Measurements from ENCODE around the gene B3GALT5.

Gene B3GALT5

DNA sequence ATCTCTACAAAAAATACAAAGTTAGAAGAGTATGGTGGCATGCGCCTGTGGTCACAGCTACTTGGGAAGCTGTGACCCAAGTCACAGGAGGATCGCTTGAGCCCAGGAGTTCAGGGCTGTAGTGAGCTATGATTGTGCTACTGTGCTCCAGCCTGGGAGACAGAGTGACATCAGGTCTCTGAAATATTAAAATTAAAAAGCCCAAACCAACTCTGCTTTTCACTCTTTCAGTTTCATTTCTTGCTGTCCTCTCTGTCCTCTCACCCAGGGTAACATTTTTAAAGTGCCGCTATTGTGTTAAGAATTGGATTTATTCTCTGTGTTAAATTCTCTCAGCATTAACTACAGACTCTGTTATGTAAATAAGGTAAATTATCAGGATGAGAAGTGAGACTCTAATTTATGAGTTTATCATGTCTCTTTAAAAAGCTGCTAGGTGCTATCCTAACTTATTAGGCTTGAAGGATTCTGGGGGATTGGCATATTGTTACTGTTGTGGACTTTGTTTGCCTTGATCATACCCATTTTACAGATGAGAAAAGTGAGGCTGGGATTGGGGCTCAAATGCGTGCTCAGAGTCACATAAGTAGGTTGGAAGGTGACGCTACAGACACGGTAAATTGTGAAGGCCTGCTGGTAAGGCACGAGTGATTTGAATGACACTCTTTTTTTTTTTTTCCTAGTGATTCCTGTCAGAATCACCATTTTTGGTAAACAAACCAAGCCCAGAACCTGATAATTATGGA, 46.5 kb downstream of the B3GALT5 start:
- Histone ChIP-seq H3K4me1 (ENCODE audit: control insufficient read depth, insufficient read depth, low read length, poor library complexity, severe bottlenecking) (peaks cover 35% of the 10 kb centered on the region), H3K27ac (ENCODE audit: low read depth, low read length, severe bottlenecking) (peak overlapping the region; percentile 90), H3K9me3 (ENCODE audit: control insufficient read depth, low read length) (no peaks in the 10 kb centered on the region), H3K36me3 (ENCODE audit: control insufficient read depth, insufficient read depth, low read length) (peaks cover 22% of the 10 kb centered on the region), H3K4me3 (ENCODE audit: extremely low read depth, insufficient read depth, low read length, poor library complexity, severe bottlenecking) (no peak overlapping the region)
- 79 to 91% methylated on average over 4 to 6 of the region's 7 CpGs for WGBS, 2 experiments (ENCODE audit: insufficient coverage in 2 of 2)

DNA sequence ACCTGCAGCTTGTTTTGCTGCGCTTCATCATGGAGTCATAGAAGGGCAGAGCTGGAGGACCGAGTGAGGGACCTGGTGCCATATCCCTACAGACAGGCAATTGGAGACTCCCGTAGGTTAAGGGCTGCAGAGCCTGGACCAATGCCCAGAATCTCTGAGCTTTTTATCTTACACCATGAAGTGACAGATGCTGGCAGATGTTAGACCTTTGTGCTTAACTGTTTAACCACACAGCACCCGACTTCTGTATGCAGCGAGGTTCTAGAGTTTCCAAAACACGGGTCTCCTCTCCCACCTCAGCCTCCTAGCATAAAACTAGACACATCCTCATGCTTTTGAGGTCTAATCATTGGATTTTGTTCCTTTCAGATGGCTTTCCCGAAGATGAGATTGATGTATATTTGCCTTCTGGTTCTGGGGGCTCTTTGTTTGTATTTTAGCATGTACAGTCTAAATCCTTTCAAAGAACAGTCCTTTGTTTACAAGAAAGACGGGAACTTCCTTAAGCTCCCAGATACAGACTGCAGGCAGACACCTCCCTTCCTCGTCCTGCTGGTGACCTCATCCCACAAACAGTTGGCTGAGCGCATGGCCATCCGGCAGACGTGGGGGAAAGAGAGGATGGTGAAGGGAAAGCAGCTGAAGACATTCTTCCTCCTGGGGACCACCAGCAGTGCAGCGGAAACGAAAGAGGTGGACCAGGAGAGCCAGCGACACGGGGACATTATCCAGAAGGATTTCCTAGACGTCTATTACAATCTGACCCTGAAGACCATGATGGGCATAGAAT, 47.6 kb downstream of the B3GALT5 start:
- Histone ChIP-seq H3K4me3 (ENCODE audit: extremely low read depth, insufficient read depth, low read length, poor library complexity, severe bottlenecking) (no peak overlapping the region), H3K27ac (ENCODE audit: low read depth, low read length, severe bottlenecking) (peak overlapping the region; percentile 90), H3K4me1 (ENCODE audit: control insufficient read depth, insufficient read depth, low read length, poor library complexity, severe bottlenecking) (peaks cover 31% of the 10 kb centered on the region), H3K36me3 (ENCODE audit: control insufficient read depth, insufficient read depth, low read length) (peaks cover 18% of the 10 kb centered on the region), H3K9me3 (ENCODE audit: control insufficient read depth, low read length) (no peaks in the 10 kb centered on the region)
- WGBS, 2 experiments (ENCODE audit: insufficient coverage in 2 of 2), result 63 to 69% methylated on average over 14 to 15 of the region's 17 CpGs

GRCh38 chr21:39661121-39661520, 48.4 kb downstream of the B3GALT5 start:
- peaks cover 18% of the 10 kb centered on the region for H3K36me3 ChIP-seq (ENCODE audit: control insufficient read depth, insufficient read depth, low read length)
- H3K4me1 ChIP-seq (ENCODE audit: control insufficient read depth, insufficient read depth, low read length, poor library complexity, severe bottlenecking), result peaks cover 24% of the 10 kb centered on the region
- peak overlapping the region; percentile 90 for H3K27ac ChIP-seq (ENCODE audit: low read depth, low read length, severe bottlenecking)
- H3K9me3 ChIP-seq (ENCODE audit: control insufficient read depth, low read length), result no peaks in the 10 kb centered on the region
- WGBS, 2 experiments (ENCODE audit: insufficient coverage in 2 of 2), result 93 to 96% methylated on average over 18 of the region's 18 CpGs
- H3K4me3 ChIP-seq (ENCODE audit: extremely low read depth, insufficient read depth, low read length, poor library complexity, severe bottlenecking), result no peak overlapping the region

- H3K36me3 ChIP-seq (ENCODE audit: control insufficient read depth, insufficient read depth, low read length), result peaks cover 18% of the 10 kb centered on the region
- H3K4me3 ChIP-seq (ENCODE audit: extremely low read depth, insufficient read depth, low read length, poor library complexity, severe bottlenecking), result no peak overlapping the region
- no peaks in the 10 kb centered on the region for H3K9me3 ChIP-seq (ENCODE audit: control insufficient read depth, low read length)
- WGBS, 2 experiments (ENCODE audit: insufficient coverage in 2 of 2), result 88 to 93% methylated on average over 3 to 9 of the region's 9 CpGs
- no peak overlapping the region for H3K27ac ChIP-seq (ENCODE audit: low read depth, low read length, severe bottlenecking)
- peaks cover 22% of the 10 kb centered on the region for H3K4me1 ChIP-seq (ENCODE audit: control insufficient read depth, insufficient read depth, low read length, poor library complexity, severe bottlenecking)
These were observed 49.0 kb downstream of the B3GALT5 start for GRCh38 chr21:39661740-39662139.

DNA sequence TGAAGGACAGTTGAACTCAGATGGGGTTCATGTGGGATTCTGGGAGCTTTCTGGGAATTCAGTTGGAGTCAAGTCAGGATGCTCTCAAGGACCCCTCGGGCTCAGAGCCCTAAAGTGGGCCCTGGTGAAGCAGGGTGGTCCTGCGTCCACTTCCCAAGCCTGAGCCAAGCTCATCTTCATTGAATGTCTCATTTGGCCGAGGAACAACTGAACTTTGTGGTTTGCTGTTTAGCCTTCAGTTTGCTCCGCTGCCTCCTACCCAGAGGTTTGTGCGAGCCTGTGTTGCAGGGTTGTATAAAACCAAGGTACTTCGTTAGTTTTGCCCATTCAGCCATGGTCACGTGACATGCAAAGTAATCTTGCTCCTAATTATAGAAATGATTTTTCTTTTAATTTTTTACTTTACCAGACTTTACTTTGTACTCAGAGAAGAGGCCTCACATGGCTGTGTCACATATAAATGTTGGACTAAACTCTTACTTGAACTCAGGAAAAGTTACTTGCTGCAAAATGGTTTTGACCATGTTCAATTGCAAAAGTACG, 49.7 kb downstream of the B3GALT5 start:
- 97 to 100% methylated on average over 5 to 6 of the region's 8 CpGs for WGBS, 2 experiments (ENCODE audit: insufficient coverage in 2 of 2)
- Histone ChIP-seq H3K36me3 (ENCODE audit: control insufficient read depth, insufficient read depth, low read length) (peaks cover 18% of the 10 kb centered on the region), H3K4me1 (ENCODE audit: control insufficient read depth, insufficient read depth, low read length, poor library complexity, severe bottlenecking) (peaks cover 22% of the 10 kb centered on the region), H3K9me3 (ENCODE audit: control insufficient read depth, low read length) (no peaks in the 10 kb centered on the region), H3K4me3 (ENCODE audit: extremely low read depth, insufficient read depth, low read length, poor library complexity, severe bottlenecking) (no peak overlapping the region), H3K27ac (ENCODE audit: low read depth, low read length, severe bottlenecking) (no peak overlapping the region)

DNA sequence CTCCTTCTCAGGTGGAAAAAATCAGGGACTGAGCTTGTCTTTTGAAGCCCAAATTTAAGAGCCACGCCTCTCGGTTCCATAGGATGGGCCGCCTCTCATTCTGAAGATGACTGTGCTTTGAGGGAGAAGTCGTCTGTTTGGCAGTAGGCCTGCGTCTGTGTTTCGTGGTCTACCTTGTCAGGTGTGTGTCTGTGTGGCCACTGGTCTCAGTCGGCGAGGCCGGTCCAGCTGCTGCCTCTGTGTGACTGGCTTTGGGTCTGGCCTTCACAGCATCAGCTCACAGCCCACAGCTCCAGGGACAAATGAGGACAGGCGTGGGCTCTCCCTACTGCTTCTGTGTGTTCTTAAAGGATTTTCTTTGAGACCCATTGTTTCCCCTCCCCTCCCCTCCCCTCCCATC, 50.3 kb downstream of the B3GALT5 start:
- H3K27ac ChIP-seq (ENCODE audit: low read depth, low read length, severe bottlenecking), result no peak overlapping the region
- no peaks in the 10 kb centered on the region for H3K9me3 ChIP-seq (ENCODE audit: control insufficient read depth, low read length)
- 97 to 100% methylated on average over 4 to 9 of the region's 10 CpGs for WGBS, 2 experiments (ENCODE audit: insufficient coverage in 2 of 2)
- H3K36me3 ChIP-seq (ENCODE audit: control insufficient read depth, insufficient read depth, low read length), result peaks cover 18% of the 10 kb centered on the region
- H3K4me1 ChIP-seq (ENCODE audit: control insufficient read depth, insufficient read depth, low read length, poor library complexity, severe bottlenecking), result peaks cover 22% of the 10 kb centered on the region
- H3K4me3 ChIP-seq (ENCODE audit: extremely low read depth, insufficient read depth, low read length, poor library complexity, severe bottlenecking), result no peak overlapping the region

- no peaks in the 10 kb centered on the region for H3K9me3 ChIP-seq (ENCODE audit: control insufficient read depth, low read length)
- H3K36me3 ChIP-seq (ENCODE audit: control insufficient read depth, insufficient read depth, low read length), result peaks cover 18% of the 10 kb centered on the region
- WGBS, 2 experiments (ENCODE audit: insufficient coverage in 2 of 2), result 91 to 96% methylated on average over 12 to 13 of the region's 15 CpGs
These were observed 51.2 kb downstream of the B3GALT5 start for GRCh38 chr21:39663742-39664492.

GRCh38 chr21:39664586-39664985, 51.8 kb downstream of the B3GALT5 start:
- H3K27ac ChIP-seq (ENCODE audit: low read depth, low read length, severe bottlenecking), result no peak overlapping the region
- H3K4me1 ChIP-seq (ENCODE audit: control insufficient read depth, insufficient read depth, low read length, poor library complexity, severe bottlenecking), result peaks cover 22% of the 10 kb centered on the region
- 94 to 98% methylated on average over 9 of the region's 12 CpGs for WGBS, 2 experiments (ENCODE audit: insufficient coverage in 2 of 2)
- H3K4me3 ChIP-seq (ENCODE audit: extremely low read depth, insufficient read depth, low read length, poor library complexity, severe bottlenecking), result no peak overlapping the region
- H3K9me3 ChIP-seq (ENCODE audit: control insufficient read depth, low read length), result no peaks in the 10 kb centered on the region
- peaks cover 18% of the 10 kb centered on the region for H3K36me3 ChIP-seq (ENCODE audit: control insufficient read depth, insufficient read depth, low read length)

More at GRCh38 chr21:39663742-39664492, 51.2 kb downstream of the B3GALT5 start:
- Histone ChIP-seq H3K4me1 (ENCODE audit: control insufficient read depth, insufficient read depth, low read length, poor library complexity, severe bottlenecking) (peaks cover 22% of the 10 kb centered on the region), H3K27ac (ENCODE audit: low read depth, low read length, severe bottlenecking) (no peak overlapping the region), H3K4me3 (ENCODE audit: extremely low read depth, insufficient read depth, low read length, poor library complexity, severe bottlenecking) (no peak overlapping the region)

DNA sequence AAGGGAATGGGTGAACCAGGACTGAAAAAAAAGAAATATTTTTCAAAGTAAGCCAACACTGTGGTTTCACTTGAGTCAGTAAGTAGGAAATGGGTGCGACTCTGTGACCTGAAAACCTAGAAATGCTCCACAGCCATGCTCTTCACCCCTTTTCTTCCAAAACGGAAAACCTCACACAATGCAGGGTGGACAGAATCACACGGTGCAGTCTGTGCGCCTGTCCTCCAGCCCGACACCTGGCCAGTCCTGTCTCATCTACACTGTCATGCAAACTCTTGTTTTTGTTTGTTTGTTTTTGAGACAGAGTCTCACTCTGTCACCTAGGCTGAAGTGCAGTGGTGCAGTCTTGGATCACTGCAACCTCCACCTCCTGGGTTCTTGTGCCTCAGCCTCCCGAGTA, 53.3 kb downstream of the B3GALT5 start:
- Histone ChIP-seq H3K27ac (ENCODE audit: low read depth, low read length, severe bottlenecking) (no peak overlapping the region), H3K4me3 (ENCODE audit: extremely low read depth, insufficient read depth, low read length, poor library complexity, severe bottlenecking) (no peak overlapping the region), H3K36me3 (ENCODE audit: control insufficient read depth, insufficient read depth, low read length) (peaks cover 18% of the 10 kb centered on the region), H3K9me3 (ENCODE audit: control insufficient read depth, low read length) (no peaks in the 10 kb centered on the region), H3K4me1 (ENCODE audit: control insufficient read depth, insufficient read depth, low read length, poor library complexity, severe bottlenecking) (peaks cover 10% of the 10 kb centered on the region)
- WGBS, 2 experiments (ENCODE audit: insufficient coverage in 2 of 2), result 81 to 100% methylated on average over 4 to 5 of the region's 6 CpGs

DNA sequence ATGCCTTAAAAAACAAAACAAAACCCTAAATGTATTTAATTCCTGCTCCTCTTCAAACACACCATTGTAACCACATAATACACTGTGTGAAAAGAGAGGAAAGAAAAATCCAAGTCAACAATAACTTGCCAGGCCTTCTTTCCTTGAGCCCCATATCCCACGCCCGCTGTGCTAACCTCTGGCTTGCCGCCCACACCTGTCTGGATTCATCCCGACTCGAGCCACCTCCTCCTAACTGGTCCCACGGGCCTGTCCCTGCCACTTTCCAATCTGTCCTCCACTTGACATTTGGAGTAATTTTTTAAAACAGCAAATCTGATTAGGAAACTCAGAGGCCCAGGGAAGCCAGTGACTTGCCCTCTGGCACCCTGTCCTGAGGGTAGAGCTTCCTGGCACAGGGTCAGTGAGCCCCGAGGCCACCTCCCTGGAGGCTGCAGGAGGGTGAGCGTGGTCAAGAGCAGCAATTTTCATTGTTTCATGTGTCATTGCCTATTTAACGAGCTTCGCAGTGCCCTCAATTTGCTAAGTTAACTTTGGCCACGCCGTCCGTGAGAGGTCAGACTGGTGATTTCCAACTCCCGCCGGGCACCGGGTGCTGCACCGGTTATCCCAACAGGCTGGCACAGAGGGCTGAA, 54.1 kb downstream of the B3GALT5 start:
- Histone ChIP-seq H3K27ac (ENCODE audit: low read depth, low read length, severe bottlenecking) (no peak overlapping the region), H3K4me3 (ENCODE audit: extremely low read depth, insufficient read depth, low read length, poor library complexity, severe bottlenecking) (no peak overlapping the region), H3K36me3 (ENCODE audit: control insufficient read depth, insufficient read depth, low read length) (peaks cover 10% of the 10 kb centered on the region), H3K9me3 (ENCODE audit: control insufficient read depth, low read length) (no peaks in the 10 kb centered on the region), H3K4me1 (ENCODE audit: control insufficient read depth, insufficient read depth, low read length, poor library complexity, severe bottlenecking) (peaks cover 2% of the 10 kb centered on the region)
- 83 to 90% methylated on average over 17 of the region's 17 CpGs for WGBS, 2 experiments (ENCODE audit: insufficient coverage in 2 of 2)
